ENCODE results near the gene OLFML2A. TPM values are rescaled to one million over a fixed set of nuclear protein-coding genes. Genes with fewer than 3 reads are reported as not detected.

Gene OLFML2A
- polyA plus RNA-seq, 1 donor, result 18.7 TPM

- DNase-seq, result no peak
Observed at GRCh38 chr9:124794902-124795491, 18.1 kb downstream of the OLFML2A start.

GRCh38 chr9:124795881-124796431, 19.0 kb downstream of the OLFML2A start:
- no peak for DNase-seq

- DNase-seq, result no peak
Observed at GRCh38 chr9:124797343-124798103, 20.6 kb downstream of the OLFML2A start.

GRCh38 chr9:124799274-124800006, 22.5 kb downstream of the OLFML2A start:
- no peak for DNase-seq

- DNase-seq, result no peak
Observed at GRCh38 chr9:124800306-124801259, 23.6 kb downstream of the OLFML2A start.

GRCh38 chr9:124801356-124801755, 24.4 kb downstream of the OLFML2A start:
- DNase-seq, result no peak

GRCh38 chr9:124802426-124802825, 25.5 kb downstream of the OLFML2A start:
- DNase-seq, result no peak

GRCh38 chr9:124803911-124804310, 27.0 kb downstream of the OLFML2A start:
- DNase-seq, result no peak

- no peak for DNase-seq
Observed at GRCh38 chr9:124805186-124805585, 28.3 kb downstream of the OLFML2A start.

- no peak for DNase-seq
Observed at GRCh38 chr9:124808246-124808956, 31.5 kb downstream of the OLFML2A start.

GRCh38 chr9:124809211-124809610, 32.3 kb downstream of the OLFML2A start:
- no peak for DNase-seq

GRCh38 chr9:124809741-124810500, 33.0 kb downstream of the OLFML2A start:
- DNase-seq, result no peak

GRCh38 chr9:124810663-124811355, 33.9 kb downstream of the OLFML2A start:
- peak; percentile 26 for DNase-seq

- DNase-seq, result no peak
Observed at GRCh38 chr9:124812441-124812876, 35.5 kb downstream of the OLFML2A start.

- no peak for DNase-seq
Observed at GRCh38 chr9:124813041-124813440, 36.1 kb downstream of the OLFML2A start.

- no peak for DNase-seq
Observed at GRCh38 chr9:124813501-124814163, 36.7 kb downstream of the OLFML2A start.

GRCh38 chr9:124814164-124814535, 37.2 kb downstream of the OLFML2A start:
- no peak for DNase-seq

GRCh38 chr9:124815601-124816000, 38.7 kb downstream of the OLFML2A start:
- DNase-seq, result no peak

Measured in left kidney (tissue), 2 donors.